GM20000 (cell line): ENCODE results near the gene GPX6.

ENCODE experiments used
- DNase-seq: peaks from one replicate; pipeline ENCODE4 v3.0.0; 2012; ENCODE audit warnings: low spot score
- TF ChIP-seq, protein P1 (sequence below): IDR thresholded peaks from 2 replicates; pipeline ENCODE4 v1.5.1; 2012; ENCODE audit warnings: mild to moderate bottlenecking, control low read depth; ENCODE audit errors: extremely low read depth, missing control alignments

GPX6 gene, protein sequence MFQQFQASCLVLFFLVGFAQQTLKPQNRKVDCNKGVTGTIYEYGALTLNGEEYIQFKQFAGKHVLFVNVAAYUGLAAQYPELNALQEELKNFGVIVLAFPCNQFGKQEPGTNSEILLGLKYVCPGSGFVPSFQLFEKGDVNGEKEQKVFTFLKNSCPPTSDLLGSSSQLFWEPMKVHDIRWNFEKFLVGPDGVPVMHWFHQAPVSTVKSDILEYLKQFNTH

DNA sequence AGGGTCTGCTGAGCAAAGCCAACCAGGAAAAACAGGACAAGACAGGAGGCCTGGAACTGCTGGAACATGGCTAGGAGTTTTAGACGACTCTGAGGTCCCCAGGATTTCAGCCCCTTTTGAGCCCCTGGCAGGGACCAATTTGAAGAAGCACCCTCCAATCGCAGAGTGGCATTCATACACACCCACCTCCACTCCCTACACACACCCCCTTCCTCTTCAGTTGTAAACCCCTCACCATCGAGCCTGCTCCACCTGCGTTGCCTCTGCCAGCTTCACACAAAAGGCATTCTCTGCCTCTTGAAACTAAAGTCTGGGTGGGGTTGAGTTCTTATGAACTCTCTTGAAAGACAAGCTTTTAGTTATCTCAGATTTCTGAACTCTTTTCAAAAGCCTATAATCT lies at the start of gene GPX6:
Gene GPX6, minus strand, starts transcription at position 118 of the 400 bp plus-strand sequence. Its CDS starts 50 bp downstream, at position 68.
- TF ChIP-seq, protein P1, sequence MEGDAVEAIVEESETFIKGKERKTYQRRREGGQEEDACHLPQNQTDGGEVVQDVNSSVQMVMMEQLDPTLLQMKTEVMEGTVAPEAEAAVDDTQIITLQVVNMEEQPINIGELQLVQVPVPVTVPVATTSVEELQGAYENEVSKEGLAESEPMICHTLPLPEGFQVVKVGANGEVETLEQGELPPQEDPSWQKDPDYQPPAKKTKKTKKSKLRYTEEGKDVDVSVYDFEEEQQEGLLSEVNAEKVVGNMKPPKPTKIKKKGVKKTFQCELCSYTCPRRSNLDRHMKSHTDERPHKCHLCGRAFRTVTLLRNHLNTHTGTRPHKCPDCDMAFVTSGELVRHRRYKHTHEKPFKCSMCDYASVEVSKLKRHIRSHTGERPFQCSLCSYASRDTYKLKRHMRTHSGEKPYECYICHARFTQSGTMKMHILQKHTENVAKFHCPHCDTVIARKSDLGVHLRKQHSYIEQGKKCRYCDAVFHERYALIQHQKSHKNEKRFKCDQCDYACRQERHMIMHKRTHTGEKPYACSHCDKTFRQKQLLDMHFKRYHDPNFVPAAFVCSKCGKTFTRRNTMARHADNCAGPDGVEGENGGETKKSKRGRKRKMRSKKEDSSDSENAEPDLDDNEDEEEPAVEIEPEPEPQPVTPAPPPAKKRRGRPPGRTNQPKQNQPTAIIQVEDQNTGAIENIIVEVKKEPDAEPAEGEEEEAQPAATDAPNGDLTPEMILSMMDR: no peak
- no peak for DNase-seq

DNA sequence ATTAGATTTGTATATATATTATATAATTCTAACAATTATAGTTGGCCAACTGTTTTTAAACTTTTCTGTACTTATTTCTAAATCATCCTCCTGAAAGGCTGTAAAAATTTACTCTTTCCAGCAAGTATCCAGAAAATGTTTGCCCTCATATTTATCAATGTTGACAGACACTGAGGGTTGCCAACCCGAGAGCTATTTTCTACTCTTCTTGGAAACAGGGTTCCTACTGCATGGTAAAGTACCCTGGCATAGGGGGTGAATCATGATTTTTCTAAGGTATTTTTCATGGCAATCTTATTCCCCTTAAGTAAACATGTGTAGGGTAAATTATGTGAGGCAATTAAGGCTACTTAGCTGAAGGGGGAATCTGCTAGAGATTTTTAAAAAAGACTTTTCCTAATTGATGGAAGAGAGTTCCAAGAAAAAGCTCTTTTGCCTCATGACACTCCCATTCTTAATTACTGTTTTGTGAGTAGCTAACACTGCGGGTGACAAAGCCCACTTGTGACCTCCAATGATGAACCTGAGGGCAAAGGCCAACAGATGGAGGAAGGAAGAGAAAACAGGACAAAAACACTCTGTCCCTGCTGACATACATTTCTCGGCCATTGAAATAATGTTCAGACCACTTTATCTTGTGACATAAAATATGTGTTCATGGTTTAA lies 48.0 kb upstream of the GPX6 start:
- no peak for DNase-seq
- TF ChIP-seq, protein P1: no peak

DNA sequence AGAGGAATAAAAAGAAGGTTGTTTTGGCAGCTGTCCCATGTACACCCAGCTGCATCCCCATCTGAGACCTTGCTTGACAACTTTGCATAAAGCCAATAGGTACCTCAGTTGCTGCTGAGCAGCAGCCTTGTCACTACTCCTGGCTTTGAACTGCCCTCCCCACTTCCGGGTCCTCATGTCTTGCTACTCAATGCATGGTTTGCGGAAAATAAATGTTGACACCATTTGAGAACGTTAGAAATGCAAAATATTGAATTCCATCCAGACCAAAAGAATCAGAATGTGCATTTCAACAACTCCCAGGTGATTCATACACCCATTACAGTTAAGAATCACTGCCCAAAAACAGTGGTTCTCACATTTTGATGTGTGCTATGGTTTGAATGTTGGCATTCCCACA lies 43.0 kb upstream of the GPX6 start:
- no peak for DNase-seq
- TF ChIP-seq, protein P1: no peak

DNA sequence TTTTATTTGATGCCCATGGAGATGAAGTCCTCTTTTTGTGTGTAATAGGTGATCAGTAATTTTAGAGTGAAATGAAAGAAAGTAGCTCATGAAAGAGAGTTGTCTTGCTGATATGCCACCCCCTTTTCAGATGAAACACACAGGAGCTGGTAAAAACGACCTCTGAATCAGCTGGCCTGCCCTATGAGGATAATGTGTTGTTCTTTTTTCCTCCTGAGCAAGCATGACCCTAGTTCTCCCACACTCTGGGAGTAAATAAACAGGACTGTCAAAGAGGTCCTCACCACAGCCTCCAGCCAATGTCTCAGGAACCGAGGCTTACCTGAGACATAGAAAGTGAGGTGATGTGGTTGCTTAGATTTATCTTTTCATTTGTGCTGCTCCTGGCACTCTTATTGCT lies 39.5 kb upstream of the GPX6 start:
- TF ChIP-seq, protein P1: no peak

DNA sequence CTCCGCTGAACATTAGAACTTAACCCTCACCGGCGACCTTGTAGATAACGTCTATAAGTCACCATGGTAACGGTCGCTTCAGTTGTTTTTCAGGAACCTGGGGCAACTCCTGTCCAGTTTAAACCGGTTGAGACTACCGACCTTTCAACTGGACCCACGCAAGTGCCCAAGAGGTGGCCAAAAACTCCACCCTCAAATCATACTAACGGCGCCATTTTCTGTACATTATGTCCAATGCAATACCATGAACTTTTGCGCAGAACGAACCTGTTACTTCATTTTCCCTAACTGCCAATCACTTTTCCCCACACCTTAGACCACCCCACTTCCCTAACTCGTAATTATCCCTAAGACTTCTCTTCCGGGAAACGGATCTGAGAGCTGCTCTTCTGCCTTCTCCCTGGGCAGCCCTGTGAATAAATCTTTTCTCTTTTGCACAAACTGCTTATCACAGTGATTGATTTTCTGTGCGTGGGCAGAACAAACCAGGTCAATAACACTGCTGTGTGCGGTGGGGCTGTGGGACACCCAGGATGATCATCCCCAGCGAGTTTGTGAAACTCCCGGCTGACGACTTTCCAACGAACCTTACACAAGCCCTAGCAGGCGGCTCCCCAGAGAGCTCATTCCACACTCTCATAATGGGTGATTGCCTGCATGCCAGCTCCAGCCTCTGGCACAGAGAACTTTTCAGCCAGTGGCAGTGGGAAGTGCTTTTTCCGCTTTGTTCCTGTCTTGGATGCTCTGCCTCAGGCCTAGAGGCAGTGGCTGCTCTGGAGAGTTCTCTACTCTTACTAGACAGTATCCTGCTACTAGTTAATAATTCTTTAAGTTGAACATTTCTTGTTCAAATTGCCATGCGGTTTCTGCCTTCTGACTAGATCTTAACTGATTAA lies 38.6 kb upstream of the GPX6 start:
- TF ChIP-seq, protein P1: no peak
- DNase-seq: no peak

More for the DNA sequence above, 39.5 kb upstream of the GPX6 start:
- DNase-seq: no peak

DNA sequence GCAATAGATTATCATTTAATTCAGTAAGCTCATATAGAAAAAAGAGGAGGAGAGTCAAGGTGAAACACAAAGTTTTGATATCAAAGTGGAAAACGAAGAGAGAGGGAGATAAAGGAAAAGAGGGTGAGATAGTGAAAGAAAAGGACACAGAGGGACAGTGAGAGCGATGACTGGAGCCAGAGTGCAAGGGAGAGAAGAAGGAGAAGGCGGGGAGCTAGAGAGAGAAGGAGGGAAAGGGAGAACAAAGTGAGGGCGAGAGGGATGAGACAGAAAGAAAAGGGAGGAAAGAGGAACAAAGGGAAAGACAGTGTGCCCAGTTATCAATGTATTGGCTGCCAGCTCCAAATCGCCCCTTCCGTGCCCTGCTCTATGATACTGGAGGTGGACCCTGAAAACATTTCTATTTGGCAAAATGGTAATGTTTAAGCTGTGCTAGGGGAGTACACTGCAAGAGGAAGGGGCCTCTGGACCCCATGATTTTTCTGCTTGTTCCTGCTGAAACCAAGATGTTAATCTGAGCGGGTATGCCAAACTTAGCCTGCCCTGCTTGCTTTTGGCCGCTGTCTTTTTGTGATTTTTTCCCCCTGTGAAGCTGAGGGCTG lies 37.9 kb upstream of the GPX6 start:
- TF ChIP-seq, protein P1: no peak
- DNase-seq: no peak
